ENCODE measurements around the gene PCNX3. TPM values are rescaled to one million over a fixed set of nuclear protein-coding genes. Genes with fewer than 3 reads are reported as not detected.

Gene PCNX3
- total RNA-seq, 1 experiment from 2014 or later: 74.5 TPM

DNA sequence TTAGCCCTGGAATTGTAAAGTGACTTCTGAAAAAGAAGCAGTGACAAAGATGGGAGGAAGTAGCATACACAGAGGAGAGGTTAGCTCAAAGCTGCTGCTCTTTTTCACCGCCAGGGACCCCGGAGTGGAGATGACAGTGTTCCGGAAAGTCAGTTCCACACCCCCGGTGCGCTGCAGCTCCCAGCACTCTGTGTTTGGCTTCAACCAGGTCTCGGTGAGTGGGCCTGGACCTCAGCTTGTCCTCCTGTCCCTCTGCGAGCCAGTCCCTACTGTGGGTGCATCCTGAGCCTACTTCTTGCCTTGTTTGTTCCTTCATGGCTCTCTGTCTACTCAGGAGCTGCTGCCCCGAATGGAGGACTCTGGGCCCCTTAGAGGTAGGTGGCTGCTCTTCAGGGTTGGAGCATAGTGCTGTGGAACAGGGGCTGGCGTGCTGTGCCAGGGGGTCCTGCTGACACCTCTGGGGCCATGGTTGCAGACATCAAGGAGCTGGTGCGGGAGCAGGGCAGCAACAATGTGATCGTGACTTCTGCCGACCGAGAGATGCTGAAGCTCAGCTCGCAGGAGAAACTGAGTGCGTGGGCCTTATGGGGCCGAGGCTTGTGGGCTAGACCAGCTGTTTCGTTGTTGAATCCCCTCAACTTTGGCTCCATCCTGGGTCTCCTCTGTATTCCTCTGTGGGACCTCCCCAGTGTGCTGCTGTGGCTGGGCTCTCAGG lies 1.7 kb downstream of the PCNX3 start:
- in situ Hi-C loops (cut with HindIII; ENCODE audit: low pct_unique_long_range_greater_than_20kb, low sequenced_read_pairs): no loop called here
- no peak for DNase-seq (ENCODE audit: low read depth, low spot score)
- Histone ChIP-seq H3K27ac (ENCODE audit: low read length) (peak overlapping the region; percentile 84), H3K27me3 (ENCODE audit: control insufficient read depth, insufficient read depth, low read length) (no peaks in the 10 kb centered on the region), H3K9me3 (ENCODE audit: control insufficient read depth, insufficient read depth, low read depth, low read length) (no peaks in the 10 kb centered on the region), H3K36me3 (ENCODE audit: control insufficient read depth, insufficient read depth, low read length) (peaks cover 19% of the 10 kb centered on the region), H3K4me3 (ENCODE audit: low read depth in 2 of 2, low read length in 2 of 2) (peak overlapping the region; percentile 88 to 97), H3K4me1 (ENCODE audit: control insufficient read depth, insufficient read depth, low read length) (peaks cover 20% of the 10 kb centered on the region)
- TF ChIP-seq TCF7L2 (IDR thresholded peaks at IDR 0.05; ENCODE audit: low read depth, low read length): no peak
- TF ChIP-seq SIN3A (IDR thresholded peaks at IDR 0.05; ENCODE audit: borderline replicate concordance, insufficient read depth, low read depth, low read length): no peak
- TF ChIP-seq, protein P1, sequence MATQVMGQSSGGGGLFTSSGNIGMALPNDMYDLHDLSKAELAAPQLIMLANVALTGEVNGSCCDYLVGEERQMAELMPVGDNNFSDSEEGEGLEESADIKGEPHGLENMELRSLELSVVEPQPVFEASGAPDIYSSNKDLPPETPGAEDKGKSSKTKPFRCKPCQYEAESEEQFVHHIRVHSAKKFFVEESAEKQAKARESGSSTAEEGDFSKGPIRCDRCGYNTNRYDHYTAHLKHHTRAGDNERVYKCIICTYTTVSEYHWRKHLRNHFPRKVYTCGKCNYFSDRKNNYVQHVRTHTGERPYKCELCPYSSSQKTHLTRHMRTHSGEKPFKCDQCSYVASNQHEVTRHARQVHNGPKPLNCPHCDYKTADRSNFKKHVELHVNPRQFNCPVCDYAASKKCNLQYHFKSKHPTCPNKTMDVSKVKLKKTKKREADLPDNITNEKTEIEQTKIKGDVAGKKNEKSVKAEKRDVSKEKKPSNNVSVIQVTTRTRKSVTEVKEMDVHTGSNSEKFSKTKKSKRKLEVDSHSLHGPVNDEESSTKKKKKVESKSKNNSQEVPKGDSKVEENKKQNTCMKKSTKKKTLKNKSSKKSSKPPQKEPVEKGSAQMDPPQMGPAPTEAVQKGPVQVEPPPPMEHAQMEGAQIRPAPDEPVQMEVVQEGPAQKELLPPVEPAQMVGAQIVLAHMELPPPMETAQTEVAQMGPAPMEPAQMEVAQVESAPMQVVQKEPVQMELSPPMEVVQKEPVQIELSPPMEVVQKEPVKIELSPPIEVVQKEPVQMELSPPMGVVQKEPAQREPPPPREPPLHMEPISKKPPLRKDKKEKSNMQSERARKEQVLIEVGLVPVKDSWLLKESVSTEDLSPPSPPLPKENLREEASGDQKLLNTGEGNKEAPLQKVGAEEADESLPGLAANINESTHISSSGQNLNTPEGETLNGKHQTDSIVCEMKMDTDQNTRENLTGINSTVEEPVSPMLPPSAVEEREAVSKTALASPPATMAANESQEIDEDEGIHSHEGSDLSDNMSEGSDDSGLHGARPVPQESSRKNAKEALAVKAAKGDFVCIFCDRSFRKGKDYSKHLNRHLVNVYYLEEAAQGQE (IDR thresholded peaks at IDR 0.05; ENCODE audit: insufficient read depth in 1 of 2, low read depth in 2 of 2, low read length in 1 of 2): no peak
- TF ChIP-seq POLR2AphosphoS5 (IDR thresholded peaks at IDR 0.05; ENCODE audit: low read depth, low read length): no peak
- TF ChIP-seq, protein P2, sequence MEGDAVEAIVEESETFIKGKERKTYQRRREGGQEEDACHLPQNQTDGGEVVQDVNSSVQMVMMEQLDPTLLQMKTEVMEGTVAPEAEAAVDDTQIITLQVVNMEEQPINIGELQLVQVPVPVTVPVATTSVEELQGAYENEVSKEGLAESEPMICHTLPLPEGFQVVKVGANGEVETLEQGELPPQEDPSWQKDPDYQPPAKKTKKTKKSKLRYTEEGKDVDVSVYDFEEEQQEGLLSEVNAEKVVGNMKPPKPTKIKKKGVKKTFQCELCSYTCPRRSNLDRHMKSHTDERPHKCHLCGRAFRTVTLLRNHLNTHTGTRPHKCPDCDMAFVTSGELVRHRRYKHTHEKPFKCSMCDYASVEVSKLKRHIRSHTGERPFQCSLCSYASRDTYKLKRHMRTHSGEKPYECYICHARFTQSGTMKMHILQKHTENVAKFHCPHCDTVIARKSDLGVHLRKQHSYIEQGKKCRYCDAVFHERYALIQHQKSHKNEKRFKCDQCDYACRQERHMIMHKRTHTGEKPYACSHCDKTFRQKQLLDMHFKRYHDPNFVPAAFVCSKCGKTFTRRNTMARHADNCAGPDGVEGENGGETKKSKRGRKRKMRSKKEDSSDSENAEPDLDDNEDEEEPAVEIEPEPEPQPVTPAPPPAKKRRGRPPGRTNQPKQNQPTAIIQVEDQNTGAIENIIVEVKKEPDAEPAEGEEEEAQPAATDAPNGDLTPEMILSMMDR (IDR thresholded peaks at IDR 0.05): no peak
- intact Hi-C loops (cut with micrococcal nuclease; ENCODE audit: unreplicated experiment): no loop called here
- POLR2A ChIA-PET: no interaction called here
- TSS peak; percentile 74 for BruUV-seq (replicated peaks)
- CTCF ChIA-PET: no interaction called here
- no peak for ATAC-seq

DNA sequence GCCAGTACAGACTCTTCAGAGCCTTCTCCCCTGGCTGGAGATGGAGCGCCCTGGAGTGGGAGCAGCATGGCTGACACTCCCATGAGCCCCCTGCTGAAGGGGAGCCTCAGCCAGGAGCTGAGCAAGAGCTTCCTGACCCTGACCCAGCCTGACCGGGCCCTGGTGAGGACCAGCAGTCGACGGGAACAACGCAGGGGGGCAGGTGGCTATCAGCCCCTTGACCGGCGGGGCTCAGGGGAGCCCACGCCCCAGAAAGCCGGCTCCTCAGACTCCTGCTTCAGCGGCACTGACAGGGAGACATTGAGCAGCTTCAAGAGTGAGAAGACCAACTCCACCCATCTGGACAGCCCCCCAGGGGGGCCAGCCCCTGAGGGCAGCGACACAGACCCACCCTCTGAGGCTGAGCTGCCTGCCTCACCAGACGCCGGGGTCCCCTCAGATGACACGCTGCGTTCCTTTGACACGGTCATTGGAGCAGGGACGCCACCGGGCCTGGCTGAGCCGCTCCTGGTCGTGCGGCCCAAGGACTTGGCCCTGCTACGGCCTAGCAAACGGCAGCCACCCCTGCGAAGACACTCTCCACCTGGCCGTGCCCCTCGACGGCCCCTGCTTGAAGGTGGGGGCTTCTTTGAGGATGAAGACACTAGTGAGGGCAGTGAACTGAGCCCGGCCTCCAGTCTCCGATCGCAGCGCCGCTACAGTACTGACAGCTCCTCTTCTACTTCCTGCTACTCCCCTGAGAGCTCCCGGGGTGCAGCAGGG lies 2.6 kb downstream of the PCNX3 start:
- no peak overlapping the region for H3K4me3 ChIP-seq (ENCODE audit: low read depth in 2 of 2, low read length in 2 of 2)
- H3K27me3 ChIP-seq (ENCODE audit: control insufficient read depth, insufficient read depth, low read length): no peaks in the 10 kb centered on the region
- POLR2A ChIA-PET: no interaction called here
- peaks cover 19% of the 10 kb centered on the region for H3K36me3 ChIP-seq (ENCODE audit: control insufficient read depth, insufficient read depth, low read length)
- DNase-seq (ENCODE audit: low read depth, low spot score) (no peak), ATAC-seq (no peak)
- CTCF ChIA-PET: no interaction called here
- in situ Hi-C loops (cut with HindIII; ENCODE audit: low pct_unique_long_range_greater_than_20kb, low sequenced_read_pairs): no loop called here
- H3K4me1 ChIP-seq (ENCODE audit: control insufficient read depth, insufficient read depth, low read length): peaks cover 12% of the 10 kb centered on the region
- H3K9me3 ChIP-seq (ENCODE audit: control insufficient read depth, insufficient read depth, low read depth, low read length): no peaks in the 10 kb centered on the region
- TF ChIP-seq TCF7L2 (IDR thresholded peaks at IDR 0.05; ENCODE audit: low read depth, low read length): no peak
- intact Hi-C loops (cut with micrococcal nuclease; ENCODE audit: unreplicated experiment): no loop called here
- H3K27ac ChIP-seq (ENCODE audit: low read length): no peak overlapping the region
- BruUV-seq (replicated peaks): no TSS peak

DNA sequence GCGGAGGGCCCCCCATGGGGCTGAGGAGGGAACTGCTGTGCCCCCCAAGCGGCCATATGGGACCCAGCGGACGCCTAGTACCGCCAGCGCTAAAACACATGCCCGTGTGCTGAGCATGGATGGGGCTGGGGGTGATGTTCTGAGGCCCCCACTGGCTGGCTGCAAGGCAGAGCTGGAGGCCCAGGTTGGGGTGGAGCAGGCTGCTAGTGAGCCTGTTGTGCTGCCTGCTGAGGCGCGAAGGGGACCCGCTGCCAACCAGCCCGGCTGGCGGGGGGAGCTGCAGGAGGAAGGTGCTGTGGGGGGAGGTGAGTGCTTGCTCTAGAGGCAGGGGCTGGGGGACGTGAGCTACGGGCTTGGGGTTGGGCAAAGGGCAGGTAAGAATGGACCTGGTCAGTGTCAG lies 3.2 kb downstream of the PCNX3 start:
- no TSS peak for BruUV-seq (replicated peaks)
- DNase-seq (ENCODE audit: low read depth, low spot score): no peak
- CTCF ChIA-PET: no interaction called here

More for the DNA sequence above, 3.2 kb downstream of the PCNX3 start:
- no peak overlapping the region for H3K27ac ChIP-seq (ENCODE audit: low read length)
- H3K4me3 ChIP-seq (ENCODE audit: low read depth in 2 of 2, low read length in 2 of 2): no peak overlapping the region
- peaks cover 11% of the 10 kb centered on the region for H3K4me1 ChIP-seq (ENCODE audit: control insufficient read depth, insufficient read depth, low read length)
- no peak for ATAC-seq
- no peaks in the 10 kb centered on the region for H3K27me3 ChIP-seq (ENCODE audit: control insufficient read depth, insufficient read depth, low read length)
- POLR2A ChIA-PET: no interaction called here
- TF ChIP-seq, protein P1 (IDR thresholded peaks at IDR 0.05; ENCODE audit: insufficient read depth in 1 of 2, low read depth in 2 of 2, low read length in 1 of 2): no peak
- TF ChIP-seq SIN3A (IDR thresholded peaks at IDR 0.05; ENCODE audit: borderline replicate concordance, insufficient read depth, low read depth, low read length) (no peak), TCF7L2 (IDR thresholded peaks at IDR 0.05; ENCODE audit: low read depth, low read length) (no peak), POLR2AphosphoS5 (IDR thresholded peaks at IDR 0.05; ENCODE audit: low read depth, low read length) (no peak)
- TF ChIP-seq, protein P2 (IDR thresholded peaks at IDR 0.05): no peak
- H3K9me3 ChIP-seq (ENCODE audit: control insufficient read depth, insufficient read depth, low read depth, low read length): no peaks in the 10 kb centered on the region
- H3K36me3 ChIP-seq (ENCODE audit: control insufficient read depth, insufficient read depth, low read length): peaks cover 19% of the 10 kb centered on the region
- intact Hi-C loops (cut with micrococcal nuclease; ENCODE audit: unreplicated experiment): no loop called here
- in situ Hi-C loops (cut with HindIII; ENCODE audit: low pct_unique_long_range_greater_than_20kb, low sequenced_read_pairs): no loop called here

All from Panc1 (cell line).